Measurements from ENCODE around the gene DUS2. TPM values are rescaled to one million over a fixed set of nuclear protein-coding genes. Genes with fewer than 3 reads are reported as not detected.
"Not testable (repeated sequence)": the region's sequence is repeated elsewhere in the genome, so short reads cannot be mapped to it uniquely, and the experiment has no call there.

The DUS2 gene
- total RNA-seq: 9.4 TPM

DNA sequence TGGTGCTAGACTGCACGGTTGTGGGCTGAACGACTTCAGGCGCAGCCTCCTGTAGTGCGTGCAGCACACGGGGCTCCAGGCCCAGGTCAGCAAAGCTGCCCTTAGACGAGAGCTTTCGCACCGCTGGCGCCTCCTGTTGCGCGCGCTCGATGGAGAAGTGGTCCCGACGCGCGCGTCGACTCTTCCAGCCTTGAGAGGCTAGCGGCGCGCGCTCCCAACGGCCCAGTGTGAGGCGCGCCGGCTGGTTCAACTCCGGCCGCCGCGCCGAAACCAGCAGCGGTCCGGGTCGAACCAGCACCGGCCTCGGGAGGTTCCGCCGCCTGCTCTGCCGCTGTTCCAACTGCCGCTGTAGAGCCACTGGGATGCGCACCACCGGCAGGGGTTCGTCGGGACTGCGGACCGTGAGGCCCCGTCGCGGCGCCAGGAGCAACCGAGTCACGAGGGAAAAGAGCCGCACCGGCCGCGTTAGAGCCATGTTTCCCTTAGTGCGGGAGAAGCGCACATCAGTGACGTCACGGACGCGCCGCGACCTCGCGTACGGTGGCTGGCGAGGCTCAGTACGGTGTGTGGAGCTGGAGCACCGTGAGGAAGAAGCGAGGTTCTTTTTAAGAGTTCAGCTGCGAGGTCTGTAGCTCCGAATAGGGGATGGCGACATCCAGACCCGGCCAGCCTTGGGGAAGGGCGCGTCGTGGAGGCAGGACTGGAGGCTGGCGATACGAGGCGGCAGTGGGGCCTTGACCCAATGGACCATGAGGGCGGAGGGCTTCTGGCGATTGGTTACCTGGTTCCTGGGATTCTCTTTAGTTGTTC is at the start of gene DUS2, which contains the start of gene DDX28:
Gene DUS2, plus strand, starts transcription at position 557 of the 810 bp plus-strand sequence. CDS start 14,740 bp downstream, outside the sequence.
Gene DDX28, minus strand, starts transcription at position 505 of the 810 bp plus-strand sequence. Its CDS starts 30 bp downstream, at position 475.
- DNase-seq (ENCODE audit: low spot score): peak; percentile 96

DNA sequence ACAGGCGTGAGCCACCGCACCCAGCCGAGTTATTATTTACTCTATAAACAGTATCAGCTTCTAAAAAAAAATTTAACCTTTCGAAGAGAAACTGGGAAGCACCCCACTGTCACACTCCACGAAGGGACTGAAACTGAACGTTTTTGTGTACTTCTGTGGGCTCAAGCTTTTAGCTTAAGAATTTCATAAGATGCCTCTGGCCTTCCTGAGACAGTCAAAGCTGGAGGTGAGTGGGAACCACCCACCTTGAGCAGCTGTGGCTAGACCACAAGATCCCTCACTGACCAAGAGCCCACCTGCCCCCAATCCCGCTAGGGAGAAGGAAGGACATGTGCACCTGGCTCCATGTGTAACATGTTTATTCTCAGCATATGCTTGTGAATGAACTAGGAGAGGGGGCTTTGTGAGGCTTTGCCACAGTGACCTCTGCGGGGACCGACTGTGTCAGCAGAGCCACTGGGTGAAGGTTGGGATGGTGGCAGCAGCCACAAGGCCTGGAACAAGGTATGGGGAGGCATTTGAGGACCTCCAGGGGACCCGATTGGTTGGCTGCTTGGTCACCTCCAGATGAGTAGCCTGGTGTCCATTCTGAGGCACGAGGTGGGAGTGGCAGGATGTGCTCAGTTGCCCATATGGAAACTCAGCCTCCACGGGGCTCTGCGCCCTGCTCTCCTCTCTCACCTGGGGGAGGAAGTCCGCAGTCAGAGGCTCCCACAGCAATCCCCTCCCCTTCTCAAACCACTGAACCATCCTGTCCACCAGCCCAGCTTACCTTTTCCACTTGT is 47.6 kb upstream of the DUS2 start:
- no peak for DNase-seq (ENCODE audit: low spot score)

DNA sequence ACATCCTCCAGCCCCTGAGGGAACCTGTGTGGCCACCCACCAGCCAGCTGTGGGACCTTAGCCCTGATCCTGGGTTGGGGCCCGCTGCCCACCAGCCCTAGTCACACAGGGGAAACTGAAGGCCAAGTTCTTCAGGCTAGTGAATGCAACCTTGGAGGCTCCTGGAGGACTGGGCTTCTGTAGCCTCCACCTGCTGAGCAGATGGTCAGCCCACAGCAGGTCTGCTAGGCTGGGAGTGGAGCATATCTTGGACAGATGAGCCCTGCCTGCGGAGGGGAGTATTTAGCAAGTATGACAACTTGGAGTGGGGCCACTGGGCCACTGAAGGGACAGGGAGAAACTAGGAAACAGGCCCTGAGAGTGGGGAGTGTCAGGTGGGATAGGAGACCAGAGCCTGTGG is 46.9 kb upstream of the DUS2 start:
- DNase-seq (ENCODE audit: low spot score): no peak

DNA sequence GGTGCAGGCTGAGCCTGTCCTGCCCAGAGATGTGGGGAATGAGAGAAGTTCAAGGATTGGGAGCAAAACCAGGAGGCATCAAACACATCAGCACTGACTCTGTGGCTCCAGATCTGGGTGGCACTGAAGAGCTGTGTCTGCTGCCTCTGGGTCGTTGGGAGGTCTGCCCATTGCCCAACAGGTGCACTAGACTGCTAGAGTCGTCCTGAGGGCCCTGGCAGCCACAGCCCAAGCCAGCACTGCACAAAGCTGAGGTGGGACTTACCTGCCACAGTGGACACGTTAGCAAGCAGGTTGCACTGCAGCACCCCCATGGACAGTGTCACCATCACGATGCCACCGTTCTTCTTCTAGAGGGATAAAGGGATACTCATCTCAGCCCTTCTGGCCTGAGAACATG is 46.1 kb upstream of the DUS2 start:
- DNase-seq (ENCODE audit: low spot score): no peak

DNA sequence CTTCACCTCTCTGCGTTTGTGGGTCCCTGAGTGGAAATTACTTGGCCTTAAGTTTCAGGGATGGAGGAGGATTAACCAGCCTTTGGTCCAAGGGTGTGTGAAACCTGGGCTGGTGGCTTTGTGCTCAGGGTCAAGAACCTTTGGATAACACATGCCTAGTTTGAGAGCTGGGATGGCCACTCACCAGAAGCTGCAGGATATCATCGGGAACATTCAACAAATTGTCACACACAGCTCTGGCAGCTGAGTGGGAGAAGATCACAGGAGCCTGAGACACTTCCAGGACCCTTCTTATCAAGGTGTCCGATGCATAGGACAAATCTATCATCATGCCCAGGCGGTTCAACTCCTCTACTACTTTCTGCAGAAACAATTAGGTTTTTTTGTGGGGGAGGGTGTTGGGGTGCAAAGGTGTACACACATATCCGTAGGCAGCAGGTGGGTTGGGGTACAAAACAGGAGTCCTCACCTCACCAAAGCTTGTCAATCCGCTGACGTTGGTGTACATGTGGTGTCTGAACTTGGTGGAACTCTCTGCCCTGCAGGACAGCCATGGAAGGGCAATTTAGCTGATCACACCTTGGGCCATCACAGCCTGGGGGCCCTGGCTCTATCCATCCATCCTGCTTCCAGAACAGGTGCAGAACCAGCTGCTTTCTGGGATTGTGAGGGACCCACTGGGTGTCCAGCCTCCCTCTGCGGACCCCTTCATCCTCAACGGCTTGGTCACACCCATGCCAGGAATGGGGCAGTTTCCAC is 45.4 kb upstream of the DUS2 start:
- no peak for DNase-seq (ENCODE audit: low spot score)

DNA sequence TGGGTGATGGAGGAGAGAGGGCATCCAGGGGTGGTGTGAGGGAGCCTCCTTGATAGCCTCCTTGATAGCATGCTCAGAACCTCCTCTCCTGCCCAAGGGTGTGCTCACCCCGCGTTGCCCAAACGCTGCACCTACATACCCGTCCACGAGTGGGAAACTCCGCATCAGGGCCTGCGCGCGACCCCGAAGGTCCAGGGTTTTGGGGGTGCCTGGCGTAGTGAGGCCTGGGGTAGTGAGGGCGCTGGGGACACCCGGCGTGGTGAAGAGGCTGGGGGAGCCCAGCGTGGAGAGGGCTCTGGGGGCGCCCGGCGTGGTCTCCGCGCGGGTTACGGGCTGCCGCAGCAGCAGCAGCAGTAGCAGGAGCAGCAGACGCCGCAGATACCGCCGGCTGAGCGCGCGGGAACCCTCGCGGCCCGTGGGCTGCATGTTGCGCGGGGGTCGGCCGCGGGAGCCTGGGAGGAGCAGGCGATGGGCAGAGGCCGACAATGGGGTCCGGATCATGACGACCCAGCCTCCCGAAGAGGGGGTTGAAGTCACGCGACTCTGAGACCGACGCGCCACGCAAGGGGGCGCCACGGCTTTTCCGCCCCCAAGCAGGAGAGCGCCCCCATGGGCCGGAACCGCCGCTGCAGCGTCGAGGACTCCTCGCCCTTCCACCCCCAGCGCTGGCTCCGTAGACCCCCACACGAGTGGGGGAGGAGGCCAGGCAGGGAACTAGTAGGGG is 43.0 kb upstream of the DUS2 start, which contains the start of gene DPEP3:
Gene DPEP3, minus strand, starts transcription at position 545 of the 724 bp plus-strand sequence. Its CDS starts 119 bp downstream, at position 426.
- DNase-seq (ENCODE audit: low spot score): no peak

DNA sequence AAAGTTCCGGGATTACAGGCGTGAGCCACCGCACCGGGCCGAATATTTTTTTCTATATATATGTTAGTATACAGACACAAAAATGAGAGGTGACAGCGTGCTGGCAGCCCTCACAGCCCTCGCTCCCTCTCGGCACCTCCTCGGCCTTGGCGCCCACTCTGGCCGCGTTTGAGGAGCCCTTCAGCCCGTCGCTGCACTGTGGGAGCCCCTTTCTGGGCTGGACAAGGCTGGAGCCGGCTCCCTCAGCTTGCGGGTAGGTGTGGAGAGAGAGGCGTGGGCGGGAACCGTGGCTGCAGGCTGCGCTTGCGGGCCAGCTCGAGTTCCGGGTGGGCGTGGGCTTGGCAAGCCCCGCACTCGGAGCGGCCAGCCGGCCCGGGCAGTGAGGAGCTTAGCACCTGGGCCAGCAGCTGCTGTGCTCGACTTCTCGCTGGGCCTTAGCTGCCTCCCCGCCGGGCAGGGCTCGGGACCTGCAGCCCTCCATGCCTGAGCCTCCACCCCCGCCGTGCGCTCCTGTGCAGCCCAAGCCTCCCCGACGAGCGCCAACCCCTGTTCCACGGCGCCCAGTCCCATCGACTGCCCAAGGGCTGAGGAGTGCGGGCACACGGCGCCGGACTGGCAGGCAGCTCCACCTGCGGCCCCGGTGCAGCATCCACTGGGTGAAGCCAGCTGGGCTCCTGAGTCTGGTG is 40.9 kb upstream of the DUS2 start:
- DNase-seq (ENCODE audit: low spot score): no peak

DNA sequence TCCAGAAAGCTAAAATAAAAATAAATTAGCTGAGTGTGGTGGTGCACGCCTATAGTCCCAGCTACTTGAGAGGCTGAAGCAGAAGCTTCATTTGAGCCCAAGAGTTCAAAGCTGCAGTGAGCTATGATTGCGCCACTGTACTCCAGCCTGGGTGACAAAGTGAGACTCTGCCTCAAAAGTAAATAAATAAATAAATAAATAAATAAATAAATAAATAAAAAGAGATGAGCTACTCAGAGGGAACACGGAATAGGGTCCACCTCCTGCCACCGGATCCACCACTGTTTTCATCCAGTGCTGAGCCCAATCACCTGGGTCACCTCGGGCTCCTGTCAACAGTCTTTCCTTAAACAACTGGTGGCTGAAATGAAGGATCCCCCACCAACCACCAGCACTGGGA is 36.1 kb upstream of the DUS2 start:
- DNase-seq (ENCODE audit: low spot score): no peak

DNA sequence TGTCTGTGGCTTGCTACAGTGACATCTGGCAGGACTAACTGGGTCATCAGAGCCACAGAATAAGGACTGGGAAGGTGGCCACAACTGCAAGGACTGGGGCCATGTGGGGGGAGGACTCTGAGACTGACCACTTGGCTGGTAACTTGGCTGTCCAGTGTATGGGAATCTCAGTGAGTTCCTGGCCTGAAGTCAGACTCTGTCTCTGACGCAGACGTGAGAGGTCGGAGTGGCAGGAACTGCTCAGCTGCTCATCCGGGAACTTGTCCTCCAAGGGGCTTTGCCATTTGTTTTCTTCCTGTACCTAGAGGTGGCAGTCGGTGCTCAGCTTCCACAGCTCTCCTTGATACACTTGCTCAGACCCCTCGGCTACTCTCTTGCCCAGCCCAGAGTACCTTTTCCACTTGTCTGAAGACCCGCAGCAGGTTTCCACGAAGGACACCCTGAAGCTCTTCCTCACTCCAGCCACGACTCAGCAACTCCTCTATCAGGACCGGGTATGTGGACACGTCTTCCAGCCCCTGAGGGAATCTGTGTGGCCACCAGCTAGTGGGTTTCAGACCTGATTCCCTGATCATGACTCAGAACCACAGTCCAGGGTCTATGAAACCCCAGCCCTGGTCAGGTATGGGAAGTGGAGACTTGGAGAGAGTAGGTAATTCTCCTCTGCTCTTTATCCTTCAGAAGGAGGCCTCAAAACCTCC is 35.5 kb upstream of the DUS2 start:
- DNase-seq (ENCODE audit: low spot score): no peak

DNA sequence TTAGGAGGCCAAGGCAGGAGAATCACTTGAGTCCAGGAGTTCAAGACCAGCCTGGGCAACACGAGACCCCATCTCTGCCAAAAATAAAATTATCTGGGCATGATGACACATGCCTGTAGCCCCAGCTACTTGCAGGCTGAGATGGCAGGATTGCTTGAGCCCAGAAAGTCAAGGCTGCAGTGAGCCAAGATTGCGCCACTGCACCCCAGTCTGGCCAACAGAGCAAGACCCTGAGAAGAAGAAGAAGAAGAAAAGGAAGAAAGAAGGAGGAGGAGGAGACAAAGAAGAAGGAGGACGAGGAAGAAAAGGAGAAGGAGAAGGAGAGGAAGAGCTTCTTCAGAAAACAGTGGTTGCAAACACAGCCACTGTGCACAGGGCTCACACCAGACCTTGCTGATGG is 34.4 kb upstream of the DUS2 start:
- DNase-seq (ENCODE audit: low spot score): no peak

DNA sequence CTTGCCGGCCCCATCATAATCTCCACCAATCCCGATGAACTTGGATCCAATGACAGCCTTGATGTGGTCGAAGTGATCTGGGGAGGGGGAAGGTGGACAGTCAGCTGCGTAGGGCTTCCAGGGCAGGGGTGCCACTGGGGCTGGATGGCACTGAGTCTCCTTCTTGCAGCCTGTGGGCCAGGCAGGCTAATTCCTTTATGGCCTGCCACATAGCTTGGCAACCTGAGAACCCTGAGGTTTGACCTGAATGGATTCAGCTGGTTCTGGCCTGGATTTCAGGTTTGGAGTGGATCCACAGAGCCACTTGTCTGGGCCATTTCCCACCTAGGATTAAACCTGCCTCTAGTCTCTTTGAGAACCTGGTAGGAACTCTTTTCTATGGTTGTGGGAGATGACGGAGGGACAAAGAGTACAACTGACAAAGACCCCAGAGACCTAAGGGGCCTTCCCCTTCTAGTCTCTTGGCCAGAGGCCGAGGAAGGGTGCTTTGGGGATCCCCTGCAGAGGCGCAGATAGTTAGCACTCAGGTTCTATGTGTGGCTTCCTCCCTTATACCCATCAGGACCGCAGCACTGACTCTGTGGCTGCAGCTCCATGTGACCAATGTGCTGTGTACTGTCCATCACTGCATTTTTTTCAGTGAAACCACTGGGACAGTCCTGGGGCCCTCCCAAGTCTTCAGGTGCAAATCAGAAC is 33.6 kb upstream of the DUS2 start:
- DNase-seq (ENCODE audit: low spot score): no peak

DNA sequence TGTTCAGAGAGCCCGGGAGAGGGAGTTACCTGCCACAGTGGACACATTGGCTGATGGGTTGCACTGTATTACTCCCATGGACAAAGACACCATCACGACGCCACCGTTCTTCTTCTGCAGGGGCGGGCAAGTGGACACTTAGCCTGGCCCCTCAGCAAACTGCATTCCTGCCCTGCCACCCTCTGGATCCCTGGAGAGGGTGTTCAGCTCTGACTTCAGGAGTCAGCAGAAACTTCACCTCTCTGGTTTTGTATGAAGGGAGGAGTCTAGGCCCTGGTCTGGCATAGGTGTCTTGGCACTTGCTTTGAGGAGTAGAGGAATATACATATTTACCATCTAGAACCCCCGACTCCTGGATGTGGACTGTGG is 33.1 kb upstream of the DUS2 start:
- DNase-seq (ENCODE audit: low spot score): no peak

DNA sequence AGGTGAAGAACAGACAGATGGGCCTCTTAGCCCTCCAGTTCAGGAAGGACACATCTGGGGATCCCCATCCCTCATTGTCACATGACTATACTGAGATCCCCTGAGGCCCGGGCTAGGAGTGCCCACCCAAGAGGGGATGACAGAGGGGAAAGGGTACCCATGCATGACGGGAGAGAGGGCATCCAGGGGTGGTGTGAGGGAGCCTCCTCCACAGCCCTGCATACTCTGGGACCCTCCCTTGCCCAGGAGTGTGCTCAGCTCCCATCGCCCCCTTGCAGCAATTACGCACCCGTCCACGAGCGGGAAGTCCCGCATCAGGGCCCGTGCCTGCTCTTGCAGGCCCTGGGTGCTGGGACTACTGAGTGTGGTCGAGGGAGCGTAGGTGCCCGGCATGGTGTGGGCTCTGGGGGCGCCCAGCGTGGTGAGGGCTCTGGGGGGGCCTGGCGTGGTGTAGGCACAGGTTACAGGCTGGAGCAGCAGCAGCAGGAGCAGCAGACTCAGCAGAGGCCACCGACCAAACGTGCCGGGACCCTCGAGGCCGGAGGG is 30.4 kb upstream of the DUS2 start:
- DNase-seq (ENCODE audit: low spot score): no peak

DNA sequence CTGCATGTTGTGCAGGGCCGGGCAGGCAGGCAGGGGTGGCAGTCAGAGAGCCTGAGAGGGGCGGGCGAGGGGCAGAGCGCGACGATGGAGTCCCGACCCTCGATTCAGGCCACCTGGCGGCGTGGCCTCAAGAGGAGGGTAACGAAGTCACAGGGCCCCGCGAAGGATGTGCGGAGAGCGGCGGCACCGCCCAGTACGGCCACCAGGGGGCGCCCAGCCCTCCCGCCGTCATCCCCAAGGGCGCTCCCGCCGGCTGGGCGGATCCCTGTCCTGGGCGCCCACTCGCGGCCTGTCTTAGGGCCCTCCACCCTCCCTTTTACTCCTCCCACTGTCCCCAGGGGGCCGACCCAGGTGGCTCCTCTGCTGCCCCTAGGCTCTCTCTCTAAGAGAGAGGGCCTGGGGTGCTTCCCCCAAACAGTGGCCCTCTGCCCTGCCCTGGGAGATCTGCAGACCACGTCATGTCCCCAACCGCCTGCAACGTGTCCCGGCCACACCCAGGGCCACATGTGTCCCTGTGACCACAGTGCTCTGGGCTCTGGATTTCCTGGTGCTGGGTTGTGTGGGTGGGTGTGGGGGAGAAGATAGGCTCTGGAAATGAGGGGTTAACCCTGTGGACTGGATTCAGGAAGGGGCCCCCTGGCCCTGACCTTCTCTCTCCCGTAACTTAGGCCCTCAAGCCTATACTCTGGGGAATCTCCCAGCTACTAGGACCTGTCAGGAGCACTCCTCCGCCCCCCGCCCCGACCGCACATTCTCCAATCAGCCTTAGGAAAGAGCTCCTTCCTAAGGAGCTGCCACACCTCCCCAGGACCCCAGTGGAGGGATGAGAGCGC is 29.7 kb upstream of the DUS2 start:
- peak; percentile 74 for DNase-seq (ENCODE audit: low spot score)

DNA sequence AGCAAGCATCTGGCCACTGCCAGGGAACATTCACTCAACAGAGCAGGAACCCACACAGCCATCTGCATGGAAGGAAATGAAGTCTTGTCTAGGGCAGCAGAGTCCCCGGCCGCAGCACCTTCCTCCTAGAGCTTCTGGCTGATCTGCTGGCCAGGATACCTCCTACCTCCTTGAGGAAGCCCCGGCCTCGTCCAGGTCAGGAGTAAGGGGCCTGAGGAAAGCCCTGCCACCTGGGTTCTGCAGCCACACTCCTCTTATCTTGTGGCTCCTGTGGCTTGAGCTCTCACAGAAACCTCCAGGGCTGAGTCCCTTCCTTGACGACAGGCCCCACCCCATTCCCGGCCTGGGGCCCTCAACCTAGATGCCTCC is 29.1 kb upstream of the DUS2 start:
- not testable (repeated sequence) for DNase-seq (ENCODE audit: low spot score)

DNA sequence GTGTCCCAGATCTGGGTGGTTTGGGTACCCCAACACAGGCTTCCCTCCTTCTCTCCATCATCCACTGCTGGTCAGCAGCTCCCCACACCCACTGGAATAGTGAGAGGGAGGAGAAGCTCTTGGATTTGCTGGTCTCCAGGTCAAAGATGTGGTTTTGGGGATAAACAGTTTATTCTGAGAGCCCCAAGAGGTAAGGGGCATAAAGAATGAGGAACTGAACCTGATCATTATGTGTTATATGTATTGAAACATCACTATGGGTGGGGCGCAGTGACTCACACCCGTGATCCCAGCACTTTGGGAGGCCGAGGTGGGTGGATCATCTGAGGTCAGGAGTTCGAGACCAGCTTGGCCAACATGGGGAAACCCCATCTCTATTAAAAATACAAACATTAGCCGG is 27.7 kb upstream of the DUS2 start:
- DNase-seq (ENCODE audit: low spot score): no peak

DNA sequence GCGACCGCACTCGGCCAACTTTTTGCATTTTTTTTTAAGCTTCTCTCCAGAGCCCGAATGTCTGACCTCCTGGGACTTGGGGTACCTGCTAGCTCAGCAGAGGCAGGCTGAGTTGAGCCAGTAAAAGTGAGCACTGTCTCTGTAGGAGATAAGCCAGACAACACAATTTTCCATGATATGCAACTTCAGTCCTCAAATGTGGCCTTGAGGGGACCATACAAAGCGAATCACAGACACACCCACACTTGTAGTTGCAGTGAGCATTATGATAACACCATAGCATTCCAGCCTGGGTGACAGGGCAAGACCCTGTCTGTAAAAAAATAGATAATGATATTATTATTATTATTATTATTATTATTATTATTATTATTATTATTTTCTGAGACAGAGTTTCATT is 26.4 kb upstream of the DUS2 start:
- DNase-seq (ENCODE audit: low spot score): no peak

DNA sequence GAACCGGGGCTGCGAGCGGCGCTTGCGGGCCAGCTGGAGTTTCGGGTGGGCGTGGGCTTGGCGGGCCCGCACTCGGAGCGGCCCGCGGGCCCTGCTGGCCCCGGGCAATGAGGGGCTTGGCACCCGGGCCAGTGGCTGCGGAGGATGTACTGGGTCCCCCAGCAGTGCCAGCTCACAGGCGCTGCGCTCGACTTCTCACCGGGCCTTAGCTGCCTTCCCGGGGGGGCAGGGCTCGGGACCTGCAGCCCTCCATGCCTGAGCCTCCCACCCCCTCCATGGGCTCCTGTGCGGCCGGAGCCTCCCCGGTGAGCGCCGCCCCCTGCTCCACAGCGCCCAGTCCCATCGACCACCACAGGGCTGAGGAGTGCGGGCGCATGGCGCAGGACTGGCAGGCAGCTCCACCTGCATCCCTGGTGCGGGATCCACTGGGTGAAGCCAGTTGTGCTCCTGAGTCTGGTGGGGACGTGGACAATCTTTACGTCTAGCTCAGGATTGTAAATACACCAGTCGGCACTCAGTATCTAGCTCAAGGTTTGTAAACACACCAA is 24.8 kb upstream of the DUS2 start:
- DNase-seq (ENCODE audit: low spot score): not testable (repeated sequence)
